ENCODE data around the gene RARRES2.
"Not testable (repeated sequence)": the region's sequence is repeated elsewhere in the genome, so short reads cannot be mapped to it uniquely, and the experiment has no call there.

RARRES2 gene

GRCh38 chr7:150290317-150290716 is 51.1 kb downstream of the RARRES2 start:
- not testable (repeated sequence) for DNase-seq (ENCODE audit: low read depth, low spot score); H3K9me3 ChIP-seq (ENCODE audit: insufficient read depth, low read length); H3K4me1 ChIP-seq (ENCODE audit: insufficient read depth, insufficient read length); H3K27me3 ChIP-seq (ENCODE audit: insufficient read depth, insufficient read length); H3K36me3 ChIP-seq (ENCODE audit: insufficient read depth, insufficient read length, low read length); H3K4me3 ChIP-seq (ENCODE audit: insufficient read length, low read depth); H3K9ac ChIP-seq (ENCODE audit: insufficient read length, low read depth)

DNA sequence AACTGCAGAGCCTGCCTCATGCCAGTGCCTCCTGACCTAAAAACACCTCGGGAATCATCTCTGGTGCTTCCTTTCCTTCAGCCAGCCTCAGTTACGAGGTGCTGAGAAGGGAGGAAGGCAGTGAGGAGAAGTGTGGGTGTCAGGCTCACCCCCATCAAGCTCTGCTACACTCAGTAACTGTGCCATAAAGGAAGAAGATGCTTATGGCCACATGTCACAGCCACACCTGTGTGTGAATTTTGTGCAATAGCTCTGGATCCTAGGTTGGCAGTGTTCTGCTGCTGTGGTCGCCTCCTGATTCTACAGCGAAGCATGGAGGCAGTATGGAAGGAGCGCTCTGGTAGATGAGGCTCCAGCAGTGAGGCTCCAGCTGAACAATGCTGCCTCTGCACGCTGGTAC is 52.6 kb downstream of the RARRES2 start:
- not testable (repeated sequence) for H3K27me3 ChIP-seq (ENCODE audit: insufficient read depth, insufficient read length); DNase-seq (ENCODE audit: low read depth, low spot score); H3K9me3 ChIP-seq (ENCODE audit: insufficient read depth, low read length); H3K9ac ChIP-seq (ENCODE audit: insufficient read length, low read depth); H3K36me3 ChIP-seq (ENCODE audit: insufficient read depth, insufficient read length, low read length); H3K4me1 ChIP-seq (ENCODE audit: insufficient read depth, insufficient read length); H3K4me3 ChIP-seq (ENCODE audit: insufficient read length, low read depth)
